Epithelial cell of alveolus of lung (primary cell): ENCODE results near the gene BTC. TPM values are rescaled to one million over a fixed set of nuclear protein-coding genes. Genes with fewer than 3 reads are reported as not detected.

ENCODE experiments used
- total RNA-seq: library from RNA; depleted of rRNA; stranded (reverse); fragments of >200 nt; gene quantifications from 2 replicates; pipeline ENCODE4 v1.2.1, GENCODE V29; 2015

Gene BTC, protein sequence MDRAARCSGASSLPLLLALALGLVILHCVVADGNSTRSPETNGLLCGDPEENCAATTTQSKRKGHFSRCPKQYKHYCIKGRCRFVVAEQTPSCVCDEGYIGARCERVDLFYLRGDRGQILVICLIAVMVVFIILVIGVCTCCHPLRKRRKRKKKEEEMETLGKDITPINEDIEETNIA
- total RNA-seq = 0.26 and 1.8 TPM in 2 replicates

DNA sequence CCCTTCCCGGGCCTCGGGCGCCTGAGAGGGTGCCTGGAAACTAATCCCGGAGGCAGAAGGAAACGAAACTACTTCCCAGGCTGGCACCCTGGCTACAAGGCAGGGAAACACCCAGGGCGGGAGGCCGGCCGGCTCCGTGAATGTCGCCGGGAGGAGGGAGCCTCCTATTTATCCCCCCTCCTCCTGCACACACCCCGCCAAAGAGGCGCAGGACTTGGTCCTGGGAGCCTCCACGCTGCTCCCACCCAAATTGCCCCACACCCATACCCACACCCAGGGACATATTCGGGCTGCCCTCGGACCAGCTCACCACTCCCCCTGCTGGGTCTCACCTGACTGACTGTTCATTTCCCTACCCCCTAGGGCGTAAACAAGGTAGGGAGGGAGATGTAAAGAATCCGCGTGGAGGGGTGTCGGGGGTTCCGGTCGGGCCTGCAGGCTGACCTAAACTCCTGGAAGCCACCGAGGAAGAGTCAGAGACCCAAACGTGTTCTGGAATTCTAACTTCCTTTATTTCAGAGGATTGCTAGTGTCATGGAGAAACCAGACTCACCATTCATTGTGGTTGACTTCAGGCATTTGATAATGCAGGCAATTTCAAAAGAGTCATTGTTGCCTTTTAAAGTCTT is at the start of gene BTC:
BTC (minus strand) TSS at position 142 of the 629 bp plus-strand sequence. CDS start 198 bp downstream, outside the sequence.

Other genes with a start within 250 kb of the BTC start
- gene PARM1, start 138.6 kb upstream of the BTC start, total RNA-seq = 0.65 and 1.2 TPM in 2 replicates